Suprapubic skin (tissue), 4 donors: ENCODE results near the gene POLE4.

Experiments used
- CTCF ChIP-seq, 2 donors: fragments of 200-600 bp in 1 of 2; fragments of 450-650 bp in 1 of 2; sonication (generic) in 1 of 2; IDR thresholded peaks; one replicate each; pipeline ENCODE4 v1.5.1; 2016 to 2019; ENCODE audit warnings: antibody characterized with exemption in 2 of 2, mild to moderate bottlenecking in 1 of 2, moderate library complexity in 1 of 2
- EP300 ChIP-seq: sonication (generic); formaldehyde crosslinking; IDR thresholded peaks from one replicate; pipeline ENCODE4 v1.6.1; 2017; ENCODE audit warnings: antibody characterized with exemption
- POLR2A ChIP-seq, 2 donors: fragments of 450-650 bp; IDR thresholded peaks; one replicate each; pipeline ENCODE4 v1.6.1; 2017; ENCODE audit warnings: antibody characterized with exemption in 2 of 2, mild to moderate bottlenecking in 2 of 2, moderate library complexity in 2 of 2
- POLR2AphosphoS5 ChIP-seq, 3 donors: sonication (generic); formaldehyde crosslinking; IDR thresholded peaks; one replicate each; pipeline ENCODE4 v1.6.1; 2017; ENCODE audit warnings: antibody characterized with exemption in 3 of 3

GRCh38 chr2:75010571-75010970 is 52.1 kb downstream of the POLE4 start:
- TF ChIP-seq CTCF (IDR thresholded peaks at IDR 0.05) = no peak
- TF ChIP-seq POLR2A (IDR thresholded peaks at IDR 0.05) = no peak
- TF ChIP-seq EP300 = no peak
- TF ChIP-seq POLR2AphosphoS5 (IDR thresholded peaks at IDR 0.05) = no peak
